Measurements from ENCODE around the gene HMG20A.

The HMG20A gene

DNA sequence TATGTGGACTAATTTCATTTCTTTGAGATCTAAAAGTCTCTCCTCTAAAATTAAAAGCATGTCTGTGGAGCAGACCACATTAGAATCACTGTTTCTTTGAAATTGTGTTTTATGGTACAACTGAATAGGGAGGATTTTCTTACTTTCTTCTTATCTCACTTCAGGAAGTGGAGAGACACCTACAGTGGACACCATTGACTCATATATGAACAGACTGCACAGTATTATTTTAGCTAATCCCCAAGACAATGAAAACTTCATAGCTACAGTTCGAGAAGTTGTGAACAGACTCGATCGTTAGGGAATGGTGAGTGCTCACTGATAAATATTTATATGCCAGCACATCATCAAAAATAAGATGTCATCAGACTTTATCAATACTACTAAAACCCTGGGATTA lies 58.3 kb downstream of the HMG20A start:
- DNase-seq, result no peak

DNA sequence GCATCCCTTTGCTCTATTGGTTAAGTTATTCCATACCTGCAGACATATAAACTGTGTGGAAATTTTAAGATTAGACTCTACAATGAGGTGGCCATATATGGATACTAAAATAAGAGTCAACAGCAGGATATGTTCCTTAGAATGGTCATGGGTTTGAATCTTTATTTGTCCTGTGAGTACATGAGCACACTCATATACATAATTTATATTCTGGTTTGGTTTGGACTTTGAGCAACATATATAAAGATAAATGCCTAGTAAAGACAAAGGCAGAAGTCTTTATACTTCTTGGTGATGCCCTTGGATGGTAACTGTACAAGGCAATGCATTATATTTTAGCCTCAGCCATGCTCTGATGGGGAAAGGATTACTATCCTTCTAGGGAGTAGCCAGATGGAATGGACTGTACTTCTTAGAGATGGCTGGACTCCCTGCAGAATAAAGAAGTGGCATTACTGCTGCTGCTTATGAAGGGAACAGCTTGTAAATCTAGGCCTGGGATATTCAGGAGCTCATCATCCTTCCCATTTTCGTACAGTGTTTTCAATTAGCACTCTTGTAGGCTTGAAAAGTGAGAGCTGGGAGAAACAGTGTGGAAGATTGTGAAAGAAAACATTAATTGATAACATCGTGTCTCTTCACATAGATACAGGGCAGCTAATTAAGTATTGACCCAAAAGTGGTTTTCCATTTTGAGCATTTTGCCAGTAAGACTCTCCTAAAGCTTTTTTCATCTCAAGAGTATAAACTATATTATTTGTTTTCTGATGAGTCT lies 60.4 kb downstream of the HMG20A start:
- DNase-seq, result no peak

DNA sequence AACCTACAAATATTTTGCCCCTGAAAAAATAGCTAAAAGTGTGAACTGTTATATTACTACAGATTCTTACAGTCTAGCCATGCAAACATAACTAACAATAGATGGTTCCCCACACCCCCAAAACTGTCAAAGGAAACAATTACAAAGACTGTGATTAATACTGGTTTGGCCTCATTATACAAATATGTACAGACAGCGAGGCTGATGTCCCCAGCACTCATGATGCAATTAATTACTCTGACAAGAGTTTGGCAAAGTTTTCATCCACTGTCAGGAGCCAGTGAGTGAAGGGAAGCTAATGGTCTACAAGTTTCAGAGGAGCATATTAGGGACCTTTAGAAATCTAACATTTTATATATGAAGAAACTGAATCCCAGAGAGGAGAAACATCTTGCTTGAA lies 61.0 kb downstream of the HMG20A start:
- DNase-seq, result no peak

DNA sequence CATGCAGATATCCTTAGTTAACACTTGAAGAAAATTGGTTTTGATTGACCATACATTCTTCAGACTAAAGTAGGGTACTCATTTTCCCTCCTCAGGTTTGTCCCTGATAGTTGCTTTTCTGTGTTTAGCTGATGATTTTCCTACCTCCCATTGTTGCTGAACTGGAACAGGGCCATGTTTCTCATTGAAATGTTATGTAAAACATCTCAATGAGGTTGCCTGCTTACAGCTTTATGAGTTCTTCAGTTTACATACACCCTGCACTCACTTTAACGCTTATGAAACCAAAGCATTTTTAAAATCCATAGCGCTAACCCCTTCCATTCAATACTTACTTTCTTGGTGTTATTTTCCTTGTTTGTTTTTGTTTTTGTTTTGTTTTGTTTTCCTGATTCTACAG lies 61.9 kb downstream of the HMG20A start:
- DNase-seq, result no peak

DNA sequence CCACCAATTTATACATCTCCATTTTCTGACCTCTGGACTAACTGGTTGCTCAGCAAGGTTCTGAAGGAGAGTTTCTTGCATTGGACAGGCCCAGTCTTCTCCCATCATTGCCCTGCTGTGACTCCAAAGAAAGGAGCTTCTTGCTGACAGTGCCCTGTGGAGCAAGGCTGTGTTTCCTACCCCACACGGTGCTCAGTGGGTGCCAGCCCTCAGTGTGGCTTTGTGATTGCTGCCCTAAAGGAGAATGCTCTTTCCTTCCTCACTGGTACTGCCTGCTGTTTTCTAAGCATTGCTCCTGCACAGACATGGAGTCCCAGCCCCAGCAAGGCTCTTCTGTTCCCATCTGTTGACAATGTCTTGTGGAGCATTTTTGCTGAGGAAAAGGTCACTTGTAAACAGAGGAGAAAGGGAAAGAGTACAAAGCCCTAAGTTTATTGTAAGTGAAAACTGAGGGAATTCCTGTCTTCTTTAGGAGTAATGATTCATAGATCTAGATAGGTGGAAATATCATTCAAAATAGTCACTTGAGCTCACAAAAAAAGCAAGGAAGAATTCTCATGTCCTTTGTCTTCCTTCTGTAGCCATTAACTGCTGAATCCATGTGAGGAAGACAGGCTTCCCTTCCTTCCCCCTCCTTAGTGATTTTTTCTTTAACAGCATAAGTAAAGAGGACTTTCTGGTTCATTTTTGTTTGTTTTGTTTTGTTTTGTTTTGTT lies 62.9 kb downstream of the HMG20A start:
- DNase-seq, result no peak

DNA sequence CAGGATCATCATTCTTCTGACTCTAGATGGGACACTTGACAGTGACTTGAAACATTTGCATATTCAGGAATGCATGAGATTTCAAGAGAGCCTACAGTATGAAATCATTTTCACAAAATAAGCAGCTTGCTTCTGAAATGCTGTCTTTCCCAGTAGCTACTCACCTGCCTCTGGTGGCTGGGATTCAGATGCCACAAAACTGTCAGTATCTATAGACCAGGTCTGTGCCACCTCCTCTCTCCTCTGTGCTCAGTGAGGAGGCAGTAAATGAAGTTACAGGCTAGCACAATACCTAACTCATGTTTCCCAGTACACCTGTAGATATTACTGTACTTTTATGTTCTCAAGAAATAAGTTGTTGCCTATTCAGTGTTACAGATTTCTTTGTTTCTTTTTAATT lies 64.3 kb downstream of the HMG20A start:
- no peak for DNase-seq

DNA sequence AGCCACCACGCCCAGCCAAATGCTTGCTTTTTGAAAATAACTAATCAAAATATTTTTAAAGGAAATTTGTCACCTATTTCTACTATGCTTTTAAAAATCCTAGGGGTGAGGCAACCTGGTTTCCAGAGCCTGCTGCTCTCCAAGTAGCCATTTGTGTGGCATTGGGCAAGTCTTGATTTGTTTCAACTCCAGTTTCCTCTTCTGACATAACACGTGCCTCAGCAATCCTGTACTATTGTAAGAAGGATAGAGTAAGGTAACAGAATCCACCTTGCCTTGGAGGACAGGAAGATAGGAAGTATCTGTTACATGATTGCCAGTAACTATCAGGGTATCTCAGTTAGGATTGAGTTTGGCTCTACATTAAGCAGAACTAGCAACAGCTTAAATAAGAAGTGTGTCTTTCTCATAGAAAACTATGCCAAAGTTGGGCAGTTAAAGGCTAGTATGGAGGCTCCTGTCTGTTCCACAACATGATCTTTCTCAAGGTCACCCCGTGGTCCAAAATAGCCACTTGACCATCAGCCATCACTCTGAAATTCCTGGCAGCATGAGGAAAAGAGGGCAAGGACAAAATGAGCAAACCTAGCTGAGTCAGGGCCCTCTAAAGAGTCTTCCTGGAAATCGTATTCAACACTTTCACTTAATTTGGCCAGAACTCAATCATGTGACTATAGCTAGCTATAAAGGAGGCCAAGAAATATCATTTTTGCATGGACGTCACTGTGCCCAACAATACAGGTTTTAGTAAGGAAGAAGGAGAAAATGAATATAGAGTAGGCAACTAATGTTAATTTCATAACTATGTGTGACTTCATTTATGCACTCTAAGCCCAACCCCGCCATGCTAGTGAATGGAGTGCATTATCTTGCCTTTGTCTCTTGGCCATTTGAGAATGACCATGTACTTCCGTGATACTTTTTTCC lies 66.1 kb downstream of the HMG20A start:
- DNase-seq, result no peak

DNA sequence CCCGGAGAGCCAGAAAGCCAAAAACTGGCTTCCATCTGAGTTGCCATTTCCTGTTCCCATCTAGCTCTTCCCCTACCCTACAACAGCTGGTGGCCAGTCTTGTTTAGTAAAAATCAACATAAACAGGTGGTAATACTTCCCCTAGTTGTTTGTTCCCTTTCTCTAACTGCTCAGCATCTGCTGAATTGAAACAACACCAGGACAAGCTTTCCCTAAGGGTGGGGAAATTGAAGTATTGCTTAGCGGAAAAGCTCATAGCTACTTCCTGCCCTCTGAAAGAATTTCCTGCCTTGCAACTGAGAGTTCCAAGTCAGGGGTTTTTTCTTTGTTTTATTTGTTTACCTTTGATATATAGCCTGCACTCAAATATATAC lies 66.8 kb downstream of the HMG20A start:
- DNase-seq, result peak in 2 of 6 experiments; percentile 1 to 3

DNA sequence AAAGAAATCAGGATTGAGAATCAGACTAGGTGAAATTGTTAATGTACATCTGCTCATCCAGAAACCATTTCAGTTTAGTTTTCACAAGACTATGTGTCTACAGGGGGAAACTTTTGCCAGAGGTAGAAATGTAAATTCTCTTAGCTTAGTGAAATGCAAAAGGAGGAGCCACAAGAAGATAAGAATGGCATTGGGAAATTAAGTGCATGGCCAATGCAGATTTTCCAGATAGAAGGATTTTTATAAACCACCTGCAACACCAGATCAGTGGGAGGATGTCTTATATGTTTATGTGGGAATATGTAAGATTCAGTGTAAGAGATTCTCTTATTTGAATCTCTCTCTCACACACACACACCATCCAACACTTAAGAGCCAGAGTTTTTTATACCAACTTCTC lies 67.2 kb downstream of the HMG20A start:
- DNase-seq, result no peak

DNA sequence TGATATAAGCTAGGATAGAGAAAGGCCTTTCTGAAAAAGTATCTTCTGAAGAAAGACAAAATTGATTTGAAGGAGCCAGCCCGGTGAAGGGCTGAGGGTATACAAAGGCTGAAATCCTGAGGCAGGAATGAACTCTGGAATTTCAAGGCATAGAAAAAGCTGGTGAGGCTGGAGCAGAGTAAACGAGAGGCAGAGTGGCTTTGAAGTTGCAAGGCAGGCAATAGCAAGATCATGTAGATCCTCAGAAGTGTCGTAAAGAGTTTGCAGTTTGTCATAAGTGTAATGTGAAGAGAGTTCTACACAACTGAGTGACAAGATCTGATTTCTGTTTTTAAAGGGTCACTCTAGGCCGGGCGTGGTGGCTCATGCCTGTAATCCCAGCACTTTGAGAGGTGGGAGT lies 69.0 kb downstream of the HMG20A start:
- DNase-seq, result no peak

DNA sequence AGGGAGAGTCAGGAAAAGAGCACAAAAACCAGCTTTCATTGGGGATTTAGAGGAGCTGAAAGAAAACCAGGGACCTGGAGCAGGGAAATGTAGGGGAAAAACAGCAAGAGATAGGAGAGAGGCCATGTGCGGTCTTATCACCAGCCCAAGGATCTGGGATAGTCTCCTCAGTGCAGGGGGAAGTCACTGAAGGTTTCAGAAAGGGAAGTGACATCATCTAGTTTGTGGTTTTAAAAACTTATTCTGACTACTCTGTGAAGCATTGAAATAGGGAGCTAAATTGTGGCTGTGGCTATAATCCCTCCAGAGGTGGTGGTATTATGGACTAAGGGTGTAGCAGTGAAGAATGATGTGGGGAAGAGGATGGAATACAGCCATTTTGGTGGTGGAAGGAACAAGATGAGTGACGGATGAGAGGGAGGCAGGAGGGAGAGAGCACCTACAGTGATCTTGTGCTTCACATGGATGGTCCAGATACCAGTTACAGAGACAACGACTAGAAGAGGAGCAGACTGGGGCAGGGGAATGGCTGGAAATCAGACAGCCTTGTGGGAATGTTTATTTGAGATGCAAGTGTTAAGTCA lies 72.7 kb downstream of the HMG20A start:
- DNase-seq, result no peak

DNA sequence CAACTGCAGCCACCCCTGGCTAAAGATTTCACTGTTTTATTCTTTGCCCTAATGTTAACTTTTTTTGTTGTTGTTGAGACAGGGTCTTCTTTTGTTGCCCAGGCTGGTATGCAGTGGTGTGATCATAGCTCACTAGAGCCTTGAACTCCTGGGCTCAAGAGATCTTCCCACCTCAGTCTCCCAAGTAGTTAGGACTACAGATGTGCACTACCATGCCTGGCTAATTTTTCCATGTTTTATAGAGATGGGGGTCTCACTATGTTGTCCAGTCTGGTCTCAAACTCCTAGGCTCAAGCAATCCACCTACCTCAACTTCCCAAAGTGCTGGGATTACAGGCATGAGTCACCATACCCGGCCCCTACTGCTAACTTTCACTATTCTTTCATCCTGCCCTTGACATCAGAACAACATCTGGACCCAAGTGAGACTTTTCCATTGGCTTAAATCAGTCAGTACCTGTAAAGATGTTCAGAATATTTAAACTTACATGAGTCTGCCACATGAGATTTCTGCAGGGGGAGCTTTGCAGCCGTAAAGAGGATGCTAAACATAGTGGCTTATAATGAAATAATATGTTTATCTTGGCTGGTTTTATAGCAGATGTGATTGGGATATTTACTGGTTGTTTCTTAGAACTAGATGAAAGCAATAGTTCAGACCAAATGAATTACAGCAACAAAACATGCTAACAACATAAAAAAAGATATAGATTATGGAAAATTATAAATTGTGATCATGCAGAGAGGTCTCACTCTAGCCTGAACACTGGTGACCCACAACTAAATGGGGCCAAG lies 73.6 kb downstream of the HMG20A start:
- DNase-seq, result no peak

DNA sequence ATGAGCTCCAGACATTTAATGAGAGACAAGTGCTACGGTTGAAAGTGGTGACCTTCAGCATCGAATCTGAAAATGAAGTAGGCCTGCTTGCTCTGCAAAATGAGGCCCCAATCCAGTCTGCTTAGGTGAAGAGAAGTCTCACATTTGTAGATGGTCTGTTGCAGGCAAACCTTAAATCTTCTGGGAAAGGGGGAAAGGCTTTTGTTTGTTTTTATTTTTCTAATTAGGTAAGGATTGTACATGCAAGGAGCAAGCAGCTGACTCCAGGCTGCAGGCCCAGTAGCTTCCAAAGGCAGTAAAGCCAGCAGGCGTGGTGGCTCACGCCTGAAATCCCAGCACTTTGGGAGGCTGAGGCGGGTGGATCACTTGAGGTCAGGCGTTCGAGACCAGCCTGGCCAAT lies 74.3 kb downstream of the HMG20A start:
- no peak for DNase-seq

DNA sequence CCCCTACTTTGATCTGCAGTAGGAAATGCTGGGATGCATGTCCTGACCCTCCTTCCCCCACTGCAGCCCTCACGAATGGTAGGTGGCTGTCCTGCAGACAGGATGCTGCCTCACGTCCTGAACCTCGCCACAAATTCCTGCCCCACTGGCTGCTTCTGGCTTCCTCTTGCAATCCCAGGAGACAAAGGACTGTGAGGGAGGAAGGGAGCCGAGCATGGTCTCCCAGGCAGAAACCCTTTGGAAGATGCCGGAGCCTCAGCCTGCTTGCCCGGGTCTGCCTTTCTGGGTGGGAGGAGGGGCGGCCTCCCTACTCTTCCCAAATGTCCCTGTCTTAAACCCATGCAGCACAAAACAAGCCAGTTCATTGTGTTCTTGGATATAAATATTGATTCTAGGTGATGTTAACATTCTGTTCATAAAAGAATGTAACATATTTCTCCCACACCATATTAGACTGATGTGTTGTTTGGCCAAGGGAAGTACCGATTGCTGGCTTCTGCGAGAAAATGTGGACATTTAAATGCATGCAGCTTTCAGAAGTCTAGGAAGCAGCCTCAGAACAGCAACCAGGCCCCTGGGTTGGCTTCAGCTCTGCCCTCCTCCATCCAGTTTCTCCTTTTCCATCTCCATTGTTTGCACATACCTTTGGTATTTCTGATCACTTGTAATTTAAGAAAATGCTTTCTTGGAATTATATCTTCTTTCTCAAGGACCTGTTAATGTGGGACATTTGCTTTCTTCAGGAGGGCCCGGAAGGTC lies 75.3 kb downstream of the HMG20A start:
- DNase-seq, result no peak

DNA sequence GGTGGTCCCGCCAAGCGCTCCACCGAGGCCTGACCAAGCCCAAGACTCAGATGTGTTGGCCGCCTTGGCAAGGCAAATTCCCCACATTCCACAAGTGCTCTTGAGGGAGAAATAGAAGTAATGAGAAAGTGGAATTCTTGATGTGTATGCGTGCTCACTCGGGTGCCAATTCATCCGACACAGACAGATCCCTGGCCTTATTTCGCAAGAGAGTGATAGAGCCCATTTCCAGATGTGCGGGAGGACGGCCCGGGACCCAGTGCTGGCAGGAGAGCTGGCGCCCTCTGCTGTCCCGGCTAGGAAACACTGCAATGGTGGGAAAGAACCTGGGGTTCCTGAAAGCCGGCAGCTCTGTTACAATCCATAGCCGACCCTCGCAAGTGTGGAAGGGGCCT lies 76.0 kb downstream of the HMG20A start:
- peak; percentile 28 to 65 (median 54) for DNase-seq

DNA sequence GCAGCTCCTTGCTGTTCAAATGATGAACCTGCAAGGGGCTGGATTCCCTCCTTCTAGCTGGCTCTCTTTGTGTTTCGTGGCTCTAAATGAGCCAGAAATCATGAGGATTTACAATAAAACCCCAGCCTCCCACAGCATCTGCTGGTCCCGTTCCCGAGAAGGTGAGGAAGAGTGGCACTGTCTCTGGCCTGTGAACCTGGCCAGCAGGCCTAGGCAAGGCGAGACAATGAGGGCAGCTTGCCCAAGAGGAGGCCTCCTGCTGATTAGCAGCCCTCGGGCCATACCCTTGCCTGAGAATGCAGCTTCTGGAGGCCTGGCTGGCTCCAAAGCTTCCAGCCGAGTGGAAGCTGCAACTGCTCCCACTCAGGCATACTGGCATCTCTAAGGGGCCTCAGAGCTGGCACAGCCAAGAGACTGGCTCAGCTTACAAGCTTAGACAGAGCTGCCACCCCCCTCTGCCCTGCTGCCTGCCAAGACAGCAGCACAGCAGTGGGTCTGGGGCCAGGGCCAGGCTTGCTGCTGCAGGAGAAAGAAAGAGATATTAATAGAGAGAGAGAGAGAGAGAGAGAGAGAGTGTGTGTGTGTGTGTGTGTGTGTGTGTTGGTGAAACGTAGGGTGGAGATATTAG lies 76.5 kb downstream of the HMG20A start:
- DNase-seq, result no peak

DNA sequence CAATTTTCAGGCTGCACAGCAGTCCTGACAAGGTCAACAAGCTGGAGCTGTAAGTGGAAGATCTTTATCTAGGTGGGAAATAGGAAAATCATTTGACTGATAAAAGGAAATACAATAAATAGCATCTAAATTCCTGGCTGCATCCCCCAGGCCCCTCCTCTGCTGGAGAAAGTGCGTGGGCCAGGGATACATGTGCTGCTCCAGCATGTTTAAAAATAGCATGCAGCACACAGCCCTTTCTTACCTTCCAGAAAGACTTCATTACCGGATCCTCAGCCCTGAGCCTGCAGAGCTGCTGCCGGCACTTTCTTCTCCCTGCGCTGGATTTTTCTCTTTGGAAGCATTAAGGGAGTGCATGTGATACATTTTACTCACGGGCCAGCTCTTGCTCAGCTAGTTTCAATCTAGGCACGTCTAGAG lies 77.3 kb downstream of the HMG20A start:
- no peak for DNase-seq

DNA sequence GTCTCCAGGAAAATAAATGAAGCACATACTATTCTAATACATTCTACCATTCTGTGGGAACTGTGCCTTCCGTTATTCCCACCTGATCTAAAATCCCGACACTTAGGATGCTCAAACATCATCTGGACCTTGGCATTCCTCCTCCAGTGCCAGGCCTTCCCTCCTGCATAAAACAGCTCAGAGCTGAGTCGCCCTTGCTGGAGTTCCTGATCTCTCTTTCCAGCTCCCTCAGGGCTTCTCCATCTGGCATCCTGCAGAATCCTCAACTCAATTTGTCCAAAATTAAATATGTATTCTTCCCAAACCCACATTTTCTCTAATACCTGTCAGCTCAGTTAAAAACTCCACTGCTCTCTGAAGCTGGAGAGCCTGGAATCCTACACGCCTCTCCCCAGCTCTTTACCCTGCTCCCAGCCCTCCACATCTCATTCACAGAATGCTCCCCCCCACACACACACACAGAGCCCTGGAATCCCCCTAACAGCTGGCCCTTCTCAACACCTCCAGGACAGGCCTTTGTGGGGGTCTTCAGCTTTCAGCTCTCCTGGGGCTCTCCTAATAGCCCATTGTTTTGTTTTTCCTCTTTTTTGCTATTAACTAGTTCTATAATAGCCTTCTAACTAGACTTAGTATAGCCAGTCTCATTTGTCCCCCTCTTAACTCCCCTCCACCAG lies 78.5 kb downstream of the HMG20A start:
- no peak for DNase-seq

DNA sequence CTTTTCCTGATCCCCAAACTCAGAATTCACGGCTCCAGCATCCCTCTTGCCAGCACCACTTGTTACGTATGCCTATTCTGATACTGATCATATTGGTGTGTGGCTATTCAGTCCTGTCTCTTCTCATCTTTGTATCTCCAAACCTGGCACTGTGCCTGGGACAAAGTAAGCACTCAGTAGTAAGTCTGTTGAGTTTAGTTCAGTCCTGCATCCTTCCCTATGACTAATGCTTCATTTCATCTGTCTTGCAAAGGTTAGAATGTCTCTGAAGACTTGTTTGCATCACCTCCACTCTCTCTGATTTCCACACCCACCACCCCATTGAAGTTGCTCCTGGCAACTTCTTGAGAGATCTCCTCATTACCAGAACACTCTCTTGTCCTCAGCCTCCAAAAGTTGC lies 80.3 kb downstream of the HMG20A start:
- no peak for DNase-seq

DNA sequence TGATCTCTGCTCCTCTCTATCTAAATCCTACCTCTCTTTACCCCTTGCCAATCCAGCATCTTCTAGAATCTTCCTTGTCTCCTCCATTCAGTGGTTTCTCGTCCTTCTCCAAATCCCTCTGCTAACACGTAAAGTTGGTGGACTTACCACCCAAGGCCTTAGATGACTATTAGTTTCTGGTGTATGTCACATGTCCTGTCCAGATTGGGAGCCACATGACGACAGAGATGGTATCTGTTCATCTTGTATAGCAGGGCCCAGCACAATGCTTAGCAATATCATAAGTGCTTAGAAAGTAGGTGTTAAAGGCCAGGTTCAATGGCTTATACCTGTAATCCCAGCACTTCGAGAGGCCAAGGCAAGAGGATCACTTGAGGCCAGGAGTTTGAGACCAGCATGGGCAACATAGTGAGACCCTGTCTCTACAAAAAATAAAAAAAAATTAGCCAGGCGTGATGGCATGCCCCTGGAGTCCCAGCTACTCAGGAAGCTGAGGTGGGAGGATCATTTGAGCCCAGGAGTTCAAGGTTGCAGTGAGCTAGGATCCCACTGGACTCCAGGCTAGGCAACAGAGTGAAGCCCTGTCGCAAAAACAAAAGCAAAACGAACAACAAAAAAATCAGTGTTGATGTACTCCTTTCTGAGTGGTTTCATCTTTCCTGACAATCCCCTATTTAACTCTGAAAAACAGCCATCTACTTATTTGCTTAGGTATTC lies 81.8 kb downstream of the HMG20A start:
- DNase-seq, result no peak

Data from stimulated activated naive CD4-positive, alpha-beta T cell (primary cell).